ENCODE data around the gene RBM33. TPM values are rescaled to one million over a fixed set of nuclear protein-coding genes. Genes with fewer than 3 reads are reported as not detected.

Gene RBM33
- total and polyA plus RNA-seq, 2 of the 8 experiments (the other 6 are each of a cell fraction or from before 2014, with no cell fraction given), result 16.5 to 64.6 TPM

DNA sequence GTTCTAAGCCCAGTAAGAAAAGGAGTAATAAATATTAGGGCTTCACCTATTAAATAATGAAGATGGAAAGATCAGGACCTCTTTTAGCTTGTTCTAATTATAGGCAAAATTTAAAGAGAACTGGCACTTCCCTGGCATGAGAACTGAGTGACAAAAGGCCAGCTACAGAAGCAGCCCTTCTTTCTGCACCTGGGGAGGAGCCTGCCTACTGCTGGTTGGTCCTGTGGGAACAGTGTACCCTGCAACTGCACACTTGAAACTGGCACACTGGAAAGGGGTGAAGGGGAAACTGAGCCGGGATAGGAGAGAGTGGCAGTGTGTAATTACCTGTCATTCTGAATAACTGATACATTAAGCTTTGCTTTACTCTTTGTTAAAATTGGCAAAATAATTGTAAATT is 87.4 kb downstream of the RBM33 start:
- H2AFZ ChIP-seq (ENCODE audit: low read length), result no peak overlapping the region
- H3K4me1 ChIP-seq (replicated peaks in 1 of 4; ENCODE audit: control insufficient read depth in 3 of 4, insufficient read depth in 4 of 4, low read length in 3 of 4), result no peaks in the 10 kb centered on the region
- H3K79me1 ChIP-seq (ENCODE audit: low read depth, low read length), result peaks cover 5% of the 10 kb centered on the region; the same call in 1 of the 2 replicates
- H3K18ac ChIP-seq (ENCODE audit: extremely low read depth, low read length), result no peak overlapping the region
- H4K91ac ChIP-seq (replicated peaks; ENCODE audit: insufficient read length, low read length), result no peak overlapping the region
- H2AK5ac ChIP-seq (ENCODE audit: low read depth, low read length), result no peak overlapping the region
- peaks cover 0 to 24% of the 10 kb centered on the region in 2 experiments; a peak in 2 of 4 replicates for H3K79me2 ChIP-seq (ENCODE audit: control insufficient read depth in 1 of 2, insufficient read depth in 2 of 2, low read length in 2 of 2)
- H3K4me3 ChIP-seq (ENCODE audit: extremely low read depth in 1 of 4, insufficient read depth in 2 of 4, low read depth in 3 of 4, low read length in 4 of 4), result no peak overlapping the region
- no peak overlapping the region for H3K56ac ChIP-seq (replicated peaks; ENCODE audit: insufficient read length, low read depth, low read length)
- peaks cover 0 to 5% (median 1%) of the 10 kb centered on the region in 4 experiments; a peak in 2 of 8 replicates for H3K36me3 ChIP-seq (ENCODE audit: control insufficient read depth in 2 of 4, insufficient read depth in 4 of 4, low read length in 3 of 4)
- H3K23ac ChIP-seq (ENCODE audit: insufficient read length), result no peak overlapping the region
- H2BK12ac ChIP-seq (ENCODE audit: low read depth, low read length), result no peak overlapping the region
- WGBS, 2 experiments (ENCODE audit: extremely low coverage in 1 of 2, insufficient coverage in 1 of 2, insufficient read length in 1 of 2, insufficient replicate concordance in 2 of 2, low coverage in 1 of 2, low lambda C conversion rate in 2 of 2, missing lambda C conversion rate in 1 of 2), result 91% methylated on average over 1 of the region's 1 CpG; no CpG with 5 or more reads in 1 of the 2 experiments
- no peak overlapping the region for H3K9ac ChIP-seq (replicated peaks in 1 of 4; ENCODE audit: extremely low read depth in 1 of 4, low read depth in 3 of 4, low read length in 3 of 4)
- no peaks in the 10 kb centered on the region for H3K23me2 ChIP-seq (ENCODE audit: low read depth, low read length)
- POLR2A ChIA-PET (ENCODE audit: partially characterized antibody), result interaction anchor here (1.6 kb wide), 1 partner anchor 21 kb away, joined by 3 read pairs; no protein-coding TSS in a partner anchor
- H3K9me3 ChIP-seq (ENCODE audit: insufficient read depth in 2 of 2, low read depth in 1 of 2, low read length in 1 of 2), result no peaks in the 10 kb centered on the region
- H2BK20ac ChIP-seq (ENCODE audit: low read length), result no peak overlapping the region
- FAIRE-seq (no peak), DNase-seq (ENCODE audit: low read depth in 1 of 2, low spot score in 2 of 2) (no peak)
- H2BK15ac ChIP-seq (ENCODE audit: low read length), result no peak overlapping the region
- CTCF ChIA-PET (ENCODE audit: partially characterized antibody), result interaction anchor here (1.5 to 2.1 kb wide), 2 partner anchors 11 to 25 kb away, joined by 3 to 6 read pairs; no protein-coding TSS in a partner anchor
- no peak overlapping the region for H4K5ac ChIP-seq (ENCODE audit: insufficient read length, low read depth, low read length)
- H3K27me3 ChIP-seq (replicated peaks in 1 of 4; ENCODE audit: control insufficient read depth in 3 of 4, extremely low read depth in 1 of 4, insufficient read depth in 3 of 4, low read length in 3 of 4), result no peaks in the 10 kb centered on the region
- H3K4me2 ChIP-seq (ENCODE audit: insufficient read depth in 1 of 2, low read depth in 2 of 2, low read length in 2 of 2), result no peak overlapping the region
- no peak overlapping the region for H2BK120ac ChIP-seq (replicated peaks; ENCODE audit: low read depth, low read length)
- no peak overlapping the region for H3K4ac ChIP-seq (replicated peaks; ENCODE audit: insufficient read length, low read depth, low read length)
- no peak overlapping the region for H3K27ac ChIP-seq (ENCODE audit: low read depth, low read length)
- no peak overlapping the region for H4K8ac ChIP-seq (ENCODE audit: extremely low read depth, insufficient read depth, low read length)
- no peak overlapping the region for H3K14ac ChIP-seq (ENCODE audit: insufficient read length)
- no peak overlapping the region for H2BK5ac ChIP-seq (ENCODE audit: low read depth, low read length)
- peaks cover 6 to 11% of the 10 kb centered on the region in 2 experiments for H4K20me1 ChIP-seq (replicated peaks in 1 of 2; ENCODE audit: control insufficient read depth in 1 of 2, insufficient read depth in 2 of 2, low read length in 2 of 2)
- TF ChIP-seq CBX8 (IDR thresholded peaks at IDR 0.05; ENCODE audit: borderline replicate concordance, low read depth, low read length) (no peak), HDAC2 (IDR thresholded peaks at IDR 0.05; ENCODE audit: borderline replicate concordance in 1 of 2, low read depth in 2 of 2, low read length in 2 of 2) (no peak), NRF1 (IDR thresholded peaks at IDR 0.05; ENCODE audit: low read depth, low read length) (no peak), EZH2 (IDR thresholded peaks at IDR 0.05; ENCODE audit: low read depth, low read length, severe bottlenecking) (no peak), HDAC6 (IDR thresholded peaks at IDR 0.05; ENCODE audit: low read depth, low read length) (no peak), BRCA1 (IDR thresholded peaks at IDR 0.05; ENCODE audit: low read depth, low read length) (no peak), SAP30 (IDR thresholded peaks at IDR 0.05; ENCODE audit: insufficient read depth, insufficient replicate concordance, low read length) (no peak), POLR2AphosphoS5 (IDR thresholded peaks at IDR 0.05; ENCODE audit: low read depth, low read length) (no peak), ASH2L (IDR thresholded peaks at IDR 0.05; ENCODE audit: low read length) (no peak), CHD2 (IDR thresholded peaks at IDR 0.05; ENCODE audit: low read length) (no peak), CBX5 (IDR thresholded peaks at IDR 0.05; ENCODE audit: low read depth, low read length) (no peak), SUZ12 (IDR thresholded peaks at IDR 0.05; ENCODE audit: low read length) (no peak)
- TF ChIP-seq, protein P1, sequence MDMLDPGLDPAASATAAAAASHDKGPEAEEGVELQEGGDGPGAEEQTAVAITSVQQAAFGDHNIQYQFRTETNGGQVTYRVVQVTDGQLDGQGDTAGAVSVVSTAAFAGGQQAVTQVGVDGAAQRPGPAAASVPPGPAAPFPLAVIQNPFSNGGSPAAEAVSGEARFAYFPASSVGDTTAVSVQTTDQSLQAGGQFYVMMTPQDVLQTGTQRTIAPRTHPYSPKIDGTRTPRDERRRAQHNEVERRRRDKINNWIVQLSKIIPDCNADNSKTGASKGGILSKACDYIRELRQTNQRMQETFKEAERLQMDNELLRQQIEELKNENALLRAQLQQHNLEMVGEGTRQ (IDR thresholded peaks at IDR 0.05; ENCODE audit: low read length), result no peak
